GM23338 (cell line): Measurements from ENCODE around the gene PVALEF. TPM values are rescaled to one million over a fixed set of nuclear protein-coding genes. Genes with fewer than 3 reads are reported as not detected.

Experiments
- ATAC-seq: fragments of 200-7000 bp; cut with Tn5 transposase; 3 replicates; pipeline ENCODE4 v1.9.1; 2020
- DNase-seq: peaks from one replicate; pipeline ENCODE4 v3.0.0-alpha.2; 2015; ENCODE audit warnings: low spot score
- H2AFZ ChIP-seq: fragments of 200-600 bp; sonication (generic); 2 replicates; pipeline ENCODE4 v1.8.0; 2016; ENCODE audit warnings: antibody characterized with exemption, mild to moderate bottlenecking, moderate library complexity
- H3F3A ChIP-seq: fragments of 200-600 bp; sonication (generic); replicated peaks from 2 replicates; pipeline ENCODE4 v1.8.0; 2017; ENCODE audit warnings: antibody characterized with exemption, mixed run types, low read depth
- H3K27ac ChIP-seq: fragments of 200-600 bp; sonication (generic); 2 replicates; pipeline ENCODE4 v1.6.1; 2016; ENCODE audit warnings: low read depth
- H3K27me3 ChIP-seq: fragments of 200-600 bp; sonication (generic); 2 replicates; pipeline ENCODE4 v1.8.0; 2016; ENCODE audit warnings: mild to moderate bottlenecking, mixed run types, moderate library complexity; ENCODE audit not compliant: insufficient read depth
- H3K36me3 ChIP-seq: fragments of 200-600 bp; sonication (generic); 2 replicates; pipeline ENCODE4 v1.8.0; 2016; ENCODE audit warnings: mild to moderate bottlenecking; ENCODE audit not compliant: insufficient read depth
- H3K4me1 ChIP-seq: fragments of 200-600 bp; sonication (generic); 2 replicates; pipeline ENCODE4 v1.8.0; 2016; ENCODE audit warnings: mild to moderate bottlenecking, moderate library complexity; ENCODE audit not compliant: insufficient read depth
- H3K4me2 ChIP-seq: fragments of 200-600 bp; sonication (generic); 2 replicates; pipeline ENCODE4 v1.7.1; 2017; ENCODE audit warnings: mixed run types
- H3K4me3 ChIP-seq: fragments of 200-600 bp; sonication (generic); 2 replicates; pipeline ENCODE4 v1.6.1; 2016; ENCODE audit warnings: mixed run types
- H3K79me2 ChIP-seq: fragments of 200-600 bp; sonication (generic); replicated peaks from 2 replicates; pipeline ENCODE4 v1.8.0; 2017; ENCODE audit warnings: mild to moderate bottlenecking; ENCODE audit not compliant: insufficient read depth
- H3K9me2 ChIP-seq: fragments of 200-600 bp; sonication (generic); 2 replicates; pipeline ENCODE4 v1.8.0; 2017; ENCODE audit not compliant: insufficient read depth
- H4K20me1 ChIP-seq: fragments of 200-600 bp; sonication (generic); replicated peaks from 2 replicates; pipeline ENCODE4 v1.8.0; 2017; ENCODE audit warnings: mild to moderate bottlenecking; ENCODE audit not compliant: insufficient read depth
- H3K27ac Mint-ChIP-seq: 2 replicates; pipeline ENCODE4 v1.8.0; 2020; ENCODE audit warnings: inconsistent platforms, mild to moderate bottlenecking, moderate library complexity, mixed read lengths
- H3K27me3 Mint-ChIP-seq: 3 replicates; pipeline ENCODE4 v1.8.0; 2022; ENCODE audit warnings: low read depth, mild to moderate bottlenecking, moderate library complexity, mixed read lengths, inconsistent platforms; ENCODE audit not compliant: insufficient read depth, poor library complexity
- H3K36me3 Mint-ChIP-seq: 3 replicates; pipeline ENCODE4 v1.8.0; 2021; ENCODE audit warnings: low read depth, mild to moderate bottlenecking, inconsistent platforms, moderate library complexity, mixed read lengths
- H3K4me1 Mint-ChIP-seq: 3 replicates; pipeline ENCODE4 v1.8.0; 2020; ENCODE audit warnings: mild to moderate bottlenecking, inconsistent platforms, mixed read lengths
- H3K4me3 Mint-ChIP-seq: 3 replicates; pipeline ENCODE4 v1.8.0; 2021; ENCODE audit warnings: moderate library complexity, mild to moderate bottlenecking, inconsistent platforms, mixed read lengths
- H3K9me3 Mint-ChIP-seq: 3 replicates; pipeline ENCODE4 v1.8.0; 2020; ENCODE audit warnings: moderate library complexity, mild to moderate bottlenecking, inconsistent platforms, mixed read lengths
- CTCF ChIP-seq, 2 experiments: fragments of 200-600 bp in 1 of 2; sonication (generic) in 1 of 2; conservative IDR thresholded peaks; 2 replicates each; pipeline versions ENCODE4 v1.5.1 to v1.6.1; 2016 to 2017; ENCODE audit warnings: antibody characterized with exemption in 2 of 2, low read depth in 2 of 2, mild to moderate bottlenecking in 2 of 2, moderate library complexity in 1 of 2
- EZH2 ChIP-seq: fragments of 200-600 bp; sonication (generic); IDR thresholded peaks from one replicate; pipeline ENCODE4 v1.8.0; 2017; ENCODE audit warnings: antibody characterized with exemption, mild to moderate bottlenecking, low read depth; ENCODE audit not compliant: unreplicated experiment
- JUNB ChIP-seq: IDR thresholded peaks from one replicate; pipeline ENCODE4 v1.6.1; 2016; ENCODE audit warnings: antibody characterized with exemption; ENCODE audit not compliant: unreplicated experiment
- NANOG ChIP-seq: IDR thresholded peaks from 2 replicates; pipeline ENCODE4 v1.6.1; 2016; ENCODE audit warnings: antibody characterized with exemption, borderline replicate concordance
- POLR2AphosphoS5 ChIP-seq: IDR thresholded peaks from 2 replicates; pipeline ENCODE4 v1.6.1; 2016; ENCODE audit warnings: antibody characterized with exemption, low read depth
- ZNF114 ChIP-seq: fragments of 250-450 bp; sonication (Bioruptor Pico); IDR thresholded peaks from 2 replicates; pipeline ENCODE4 v1.5.0; 2020; ENCODE audit warnings: mild to moderate bottlenecking, moderate library complexity
- ZNF331 ChIP-seq: fragments of 250-450 bp; sonication (Bioruptor Pico); IDR thresholded peaks from 2 replicates; pipeline ENCODE4 v1.5.0; 2020; ENCODE audit warnings: low read depth, mild to moderate bottlenecking, moderate library complexity
- polyA plus RNA-seq: library from polyadenylated mRNA; unstranded; fragments of >200 nt; fragmentation: Nextera tagmentation; extraction: Ambion mirVana; gene quantifications from 2 replicates; pipeline ENCODE4 v1.2.1, GENCODE V29; 2016
- total RNA-seq: library from RNA; depleted of rRNA; stranded (reverse); fragments of >200 nt; shearing (Covaris generic); gene quantifications from 2 replicates; pipeline ENCODE4 v1.2.3, GENCODE V29; 2014
- TF ChIP-seq, protein P1 (sequence below): IDR thresholded peaks from 2 replicates; pipeline ENCODE4 v1.6.1; 2016; ENCODE audit warnings: antibody characterized with exemption
- TF ChIP-seq, protein P2 (sequence below): IDR thresholded peaks from one replicate; pipeline ENCODE4 v1.6.1; 2018; ENCODE audit warnings: antibody characterized with exemption; ENCODE audit not compliant: unreplicated experiment
- TF ChIP-seq, protein P3 (sequence below): fragments of 250-450 bp; sonication (Bioruptor Pico); IDR thresholded peaks from 2 replicates; pipeline ENCODE4 v1.5.0; 2020; ENCODE audit warnings: mild to moderate bottlenecking, moderate library complexity

The PVALEF gene
- total and polyA plus RNA-seq, 2 experiments from 2014 or later: not detected

GRCh38 chr17:81128338-81128737, 37.0 kb upstream of the PVALEF start (continued):
- TF ChIP-seq CTCF (conservative IDR thresholded peaks at IDR 0.05; ENCODE audit: low read depth in 2 of 2) (no peak), ZNF114 (CRISPR knock-in tag) (no peak), JUNB (no peak), POLR2AphosphoS5 (no peak), ZNF331 (CRISPR knock-in tag) (no peak), NANOG (no peak), EZH2 (no peak)
- TF ChIP-seq, protein P1, sequence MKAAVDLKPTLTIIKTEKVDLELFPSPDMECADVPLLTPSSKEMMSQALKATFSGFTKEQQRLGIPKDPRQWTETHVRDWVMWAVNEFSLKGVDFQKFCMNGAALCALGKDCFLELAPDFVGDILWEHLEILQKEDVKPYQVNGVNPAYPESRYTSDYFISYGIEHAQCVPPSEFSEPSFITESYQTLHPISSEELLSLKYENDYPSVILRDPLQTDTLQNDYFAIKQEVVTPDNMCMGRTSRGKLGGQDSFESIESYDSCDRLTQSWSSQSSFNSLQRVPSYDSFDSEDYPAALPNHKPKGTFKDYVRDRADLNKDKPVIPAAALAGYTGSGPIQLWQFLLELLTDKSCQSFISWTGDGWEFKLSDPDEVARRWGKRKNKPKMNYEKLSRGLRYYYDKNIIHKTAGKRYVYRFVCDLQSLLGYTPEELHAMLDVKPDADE: no peak

GRCh38 chr17:81128774-81129173, 36.5 kb upstream of the PVALEF start:
- no peak overlapping the region for H3K4me2 ChIP-seq
- Mint-ChIP-seq H3K27me3 (peaks cover 4% of the 10 kb centered on the region), H3K4me3 (no peak overlapping the region), H3K9me3 (no peaks in the 10 kb centered on the region), H3K4me1 (no peaks in the 10 kb centered on the region), H3K36me3 (no peaks in the 10 kb centered on the region), H3K27ac (no peak overlapping the region)
- no peaks in the 10 kb centered on the region for H4K20me1 ChIP-seq
- H3K79me2 ChIP-seq: no peaks in the 10 kb centered on the region
- H3K27ac ChIP-seq: no peak overlapping the region
- H2AFZ ChIP-seq: no peak overlapping the region
- no peaks in the 10 kb centered on the region for H3K9me2 ChIP-seq
- H3K4me1 ChIP-seq: no peaks in the 10 kb centered on the region
- ATAC-seq (no peak), DNase-seq (no peak)
- H3K36me3 ChIP-seq: no peaks in the 10 kb centered on the region
- no peaks in the 10 kb centered on the region for H3K27me3 ChIP-seq
- no peak overlapping the region for H3K4me3 ChIP-seq
- H3F3A ChIP-seq: no peaks in the 10 kb centered on the region
- TF ChIP-seq EZH2 (no peak), NANOG (no peak), CTCF (conservative IDR thresholded peaks at IDR 0.05; ENCODE audit: low read depth in 2 of 2) (no peak)
- TF ChIP-seq, protein P2, sequence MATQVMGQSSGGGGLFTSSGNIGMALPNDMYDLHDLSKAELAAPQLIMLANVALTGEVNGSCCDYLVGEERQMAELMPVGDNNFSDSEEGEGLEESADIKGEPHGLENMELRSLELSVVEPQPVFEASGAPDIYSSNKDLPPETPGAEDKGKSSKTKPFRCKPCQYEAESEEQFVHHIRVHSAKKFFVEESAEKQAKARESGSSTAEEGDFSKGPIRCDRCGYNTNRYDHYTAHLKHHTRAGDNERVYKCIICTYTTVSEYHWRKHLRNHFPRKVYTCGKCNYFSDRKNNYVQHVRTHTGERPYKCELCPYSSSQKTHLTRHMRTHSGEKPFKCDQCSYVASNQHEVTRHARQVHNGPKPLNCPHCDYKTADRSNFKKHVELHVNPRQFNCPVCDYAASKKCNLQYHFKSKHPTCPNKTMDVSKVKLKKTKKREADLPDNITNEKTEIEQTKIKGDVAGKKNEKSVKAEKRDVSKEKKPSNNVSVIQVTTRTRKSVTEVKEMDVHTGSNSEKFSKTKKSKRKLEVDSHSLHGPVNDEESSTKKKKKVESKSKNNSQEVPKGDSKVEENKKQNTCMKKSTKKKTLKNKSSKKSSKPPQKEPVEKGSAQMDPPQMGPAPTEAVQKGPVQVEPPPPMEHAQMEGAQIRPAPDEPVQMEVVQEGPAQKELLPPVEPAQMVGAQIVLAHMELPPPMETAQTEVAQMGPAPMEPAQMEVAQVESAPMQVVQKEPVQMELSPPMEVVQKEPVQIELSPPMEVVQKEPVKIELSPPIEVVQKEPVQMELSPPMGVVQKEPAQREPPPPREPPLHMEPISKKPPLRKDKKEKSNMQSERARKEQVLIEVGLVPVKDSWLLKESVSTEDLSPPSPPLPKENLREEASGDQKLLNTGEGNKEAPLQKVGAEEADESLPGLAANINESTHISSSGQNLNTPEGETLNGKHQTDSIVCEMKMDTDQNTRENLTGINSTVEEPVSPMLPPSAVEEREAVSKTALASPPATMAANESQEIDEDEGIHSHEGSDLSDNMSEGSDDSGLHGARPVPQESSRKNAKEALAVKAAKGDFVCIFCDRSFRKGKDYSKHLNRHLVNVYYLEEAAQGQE: no peak
- TF ChIP-seq, protein P3, sequence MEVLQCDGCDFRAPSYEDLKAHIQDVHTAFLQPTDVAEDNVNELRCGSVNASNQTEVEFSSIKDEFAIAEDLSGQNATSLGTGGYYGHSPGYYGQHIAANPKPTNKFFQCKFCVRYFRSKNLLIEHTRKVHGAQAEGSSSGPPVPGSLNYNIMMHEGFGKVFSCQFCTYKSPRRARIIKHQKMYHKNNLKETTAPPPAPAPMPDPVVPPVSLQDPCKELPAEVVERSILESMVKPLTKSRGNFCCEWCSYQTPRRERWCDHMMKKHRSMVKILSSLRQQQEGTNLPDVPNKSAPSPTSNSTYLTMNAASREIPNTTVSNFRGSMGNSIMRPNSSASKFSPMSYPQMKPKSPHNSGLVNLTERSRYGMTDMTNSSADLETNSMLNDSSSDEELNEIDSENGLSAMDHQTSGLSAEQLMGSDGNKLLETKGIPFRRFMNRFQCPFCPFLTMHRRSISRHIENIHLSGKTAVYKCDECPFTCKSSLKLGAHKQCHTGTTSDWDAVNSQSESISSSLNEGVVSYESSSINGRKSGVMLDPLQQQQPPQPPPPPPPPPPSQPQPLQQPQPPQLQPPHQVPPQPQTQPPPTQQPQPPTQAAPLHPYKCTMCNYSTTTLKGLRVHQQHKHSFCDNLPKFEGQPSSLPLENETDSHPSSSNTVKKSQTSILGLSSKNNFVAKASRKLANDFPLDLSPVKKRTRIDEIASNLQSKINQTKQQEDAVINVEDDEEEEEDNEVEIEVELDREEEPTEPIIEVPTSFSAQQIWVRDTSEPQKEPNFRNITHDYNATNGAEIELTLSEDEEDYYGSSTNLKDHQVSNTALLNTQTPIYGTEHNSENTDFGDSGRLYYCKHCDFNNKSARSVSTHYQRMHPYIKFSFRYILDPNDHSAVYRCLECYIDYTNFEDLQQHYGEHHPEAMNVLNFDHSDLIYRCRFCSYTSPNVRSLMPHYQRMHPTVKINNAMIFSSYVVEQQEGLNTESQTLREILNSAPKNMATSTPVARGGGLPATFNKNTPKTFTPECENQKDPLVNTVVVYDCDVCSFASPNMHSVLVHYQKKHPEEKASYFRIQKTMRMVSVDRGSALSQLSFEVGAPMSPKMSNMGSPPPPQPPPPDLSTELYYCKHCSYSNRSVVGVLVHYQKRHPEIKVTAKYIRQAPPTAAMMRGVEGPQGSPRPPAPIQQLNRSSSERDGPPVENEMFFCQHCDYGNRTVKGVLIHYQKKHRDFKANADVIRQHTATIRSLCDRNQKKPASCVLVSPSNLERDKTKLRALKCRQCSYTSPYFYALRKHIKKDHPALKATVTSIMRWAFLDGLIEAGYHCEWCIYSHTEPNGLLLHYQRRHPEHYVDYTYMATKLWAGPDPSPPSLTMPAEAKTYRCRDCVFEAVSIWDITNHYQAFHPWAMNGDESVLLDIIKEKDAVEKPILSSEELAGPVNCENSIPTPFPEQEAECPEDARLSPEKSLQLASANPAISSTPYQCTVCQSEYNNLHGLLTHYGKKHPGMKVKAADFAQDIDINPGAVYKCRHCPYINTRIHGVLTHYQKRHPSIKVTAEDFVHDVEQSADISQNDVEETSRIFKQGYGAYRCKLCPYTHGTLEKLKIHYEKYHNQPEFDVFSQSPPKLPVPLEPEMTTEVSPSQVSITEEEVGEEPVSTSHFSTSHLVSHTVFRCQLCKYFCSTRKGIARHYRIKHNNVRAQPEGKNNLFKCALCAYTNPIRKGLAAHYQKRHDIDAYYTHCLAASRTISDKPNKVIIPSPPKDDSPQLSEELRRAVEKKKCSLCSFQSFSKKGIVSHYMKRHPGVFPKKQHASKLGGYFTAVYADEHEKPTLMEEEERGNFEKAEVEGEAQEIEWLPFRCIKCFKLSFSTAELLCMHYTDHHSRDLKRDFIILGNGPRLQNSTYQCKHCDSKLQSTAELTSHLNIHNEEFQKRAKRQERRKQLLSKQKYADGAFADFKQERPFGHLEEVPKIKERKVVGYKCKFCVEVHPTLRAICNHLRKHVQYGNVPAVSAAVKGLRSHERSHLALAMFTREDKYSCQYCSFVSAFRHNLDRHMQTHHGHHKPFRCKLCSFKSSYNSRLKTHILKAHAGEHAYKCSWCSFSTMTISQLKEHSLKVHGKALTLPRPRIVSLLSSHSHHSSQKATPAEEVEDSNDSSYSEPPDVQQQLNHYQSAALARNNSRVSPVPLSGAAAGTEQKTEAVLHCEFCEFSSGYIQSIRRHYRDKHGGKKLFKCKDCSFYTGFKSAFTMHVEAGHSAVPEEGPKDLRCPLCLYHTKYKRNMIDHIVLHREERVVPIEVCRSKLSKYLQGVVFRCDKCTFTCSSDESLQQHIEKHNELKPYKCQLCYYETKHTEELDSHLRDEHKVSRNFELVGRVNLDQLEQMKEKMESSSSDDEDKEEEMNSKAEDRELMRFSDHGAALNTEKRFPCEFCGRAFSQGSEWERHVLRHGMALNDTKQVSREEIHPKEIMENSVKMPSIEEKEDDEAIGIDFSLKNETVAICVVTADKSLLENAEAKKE: no peak
